HG03457 (cell line): ENCODE results near the gene RAB11FIP3.
"Not testable (repeated sequence)": the region's sequence is repeated elsewhere in the genome, so short reads cannot be mapped to it uniquely, and the experiment has no call there.

ENCODE experiments used
- ATAC-seq: cut with Tn5 transposase; IDR thresholded peaks from one replicate; pipeline ENCODE4 v1.9.1; 2021; ENCODE audit warnings: moderate number of reproducible peaks; ENCODE audit not compliant: unreplicated experiment

Gene RAB11FIP3

DNA sequence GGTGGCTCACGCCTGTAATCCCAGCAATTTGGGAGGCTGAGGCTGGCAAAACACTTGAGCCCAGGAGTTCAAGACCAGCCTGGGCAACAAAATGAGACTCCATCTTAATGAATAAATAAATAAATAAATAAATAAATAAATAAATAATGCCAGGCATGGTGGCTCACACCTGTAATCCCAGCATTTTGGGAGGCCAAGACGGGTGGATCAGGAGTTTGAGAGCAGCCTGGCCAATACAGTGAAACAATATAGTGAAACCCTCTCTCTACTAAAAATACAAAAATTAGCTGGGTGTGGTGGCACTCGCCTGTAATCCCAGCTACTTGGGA, 10.3 kb upstream of the RAB11FIP3 start:
- not testable (repeated sequence) for ATAC-seq

DNA sequence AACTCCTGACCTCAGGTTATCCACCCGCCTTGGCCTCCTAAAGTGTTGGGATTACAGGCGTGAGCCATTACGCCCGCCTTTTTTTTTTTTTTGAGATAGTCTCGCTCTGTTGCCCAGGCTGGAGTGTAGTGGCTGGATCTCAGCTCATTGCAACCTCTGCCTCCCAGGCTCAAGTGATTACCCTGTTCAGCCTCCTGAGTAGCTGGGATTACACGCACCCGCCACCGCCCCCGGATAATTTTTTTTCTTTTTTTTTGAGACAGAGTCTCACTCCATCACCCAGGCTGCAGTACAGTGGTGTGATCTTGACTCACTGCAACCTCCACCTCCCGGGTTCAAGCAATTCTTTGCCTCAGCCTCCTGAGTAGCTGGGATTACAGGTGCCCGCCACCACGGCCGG, 3.3 kb upstream of the RAB11FIP3 start:
- ATAC-seq: not testable (repeated sequence)

DNA sequence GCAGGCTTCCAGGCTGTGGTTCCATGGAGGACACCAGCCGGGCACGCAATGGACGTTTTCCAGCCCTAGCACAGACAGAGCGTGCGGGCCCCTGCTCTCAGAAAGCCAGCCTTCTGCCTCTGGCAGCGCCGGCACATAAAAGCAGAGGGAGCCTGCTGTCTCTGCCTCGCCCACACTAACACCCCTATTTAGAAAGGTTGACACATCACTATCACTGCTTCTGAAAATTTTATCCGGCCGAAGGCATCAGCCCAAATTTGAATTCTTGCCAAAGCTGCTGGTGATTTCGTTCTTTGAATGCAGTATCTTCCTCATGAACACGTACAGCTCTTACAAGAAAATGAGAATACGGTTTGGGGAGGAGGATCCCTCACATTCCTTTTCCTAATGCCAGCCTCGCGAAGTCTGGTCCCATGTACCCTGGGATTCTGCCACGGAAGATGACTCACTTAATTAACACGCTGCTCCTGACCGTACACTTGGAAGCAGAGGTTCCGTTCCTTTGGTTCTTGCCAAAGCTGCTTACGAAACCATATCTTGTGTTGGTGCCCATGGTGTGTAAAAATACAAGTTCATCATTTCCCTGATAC, 1.3 kb upstream of the RAB11FIP3 start:
- no peak for ATAC-seq

DNA sequence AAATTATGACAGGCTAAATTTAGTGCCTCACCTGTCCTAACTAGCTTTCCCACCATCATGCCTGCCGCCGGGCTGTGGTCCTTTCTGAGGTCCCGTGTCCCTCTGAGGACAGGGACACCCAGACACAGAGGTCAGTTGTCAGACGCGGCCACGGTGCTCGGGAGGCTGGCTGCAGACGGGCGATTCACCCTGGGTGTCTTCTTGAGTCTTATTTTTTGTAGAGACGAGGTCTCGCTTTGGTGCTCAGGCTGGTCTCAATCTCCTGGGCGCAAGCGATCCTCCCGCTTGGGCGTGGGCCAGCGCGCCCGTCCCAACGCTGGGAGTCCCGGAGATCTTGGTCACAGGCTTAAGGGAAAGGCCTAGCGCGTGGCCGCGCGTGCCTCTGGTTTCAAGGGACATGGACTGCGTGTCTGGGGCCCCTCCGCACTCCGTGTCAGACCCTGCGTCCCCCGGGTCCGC, 797 bp upstream of the RAB11FIP3 start:
- ATAC-seq: no peak

DNA sequence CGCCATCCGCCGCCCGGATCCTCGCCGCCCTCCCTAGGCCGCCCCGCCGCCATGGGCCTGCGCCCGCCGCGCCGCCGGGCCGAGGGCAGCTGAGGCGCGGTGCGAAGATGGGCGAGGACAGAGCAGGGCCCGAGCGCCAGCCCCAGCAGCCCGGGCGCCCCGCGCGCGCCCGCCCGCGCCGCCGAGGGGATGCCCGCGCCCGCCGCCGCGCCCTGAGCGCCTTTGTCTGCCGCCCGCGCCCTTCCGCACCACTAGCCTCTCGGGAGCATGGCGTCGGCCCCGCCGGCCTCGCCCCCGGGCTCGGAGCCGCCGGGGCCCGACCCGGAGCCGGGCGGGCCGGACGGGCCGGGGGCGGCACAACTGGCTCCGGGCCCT, 278 bp downstream of the RAB11FIP3 start:
- peak; percentile 11 for ATAC-seq

DNA sequence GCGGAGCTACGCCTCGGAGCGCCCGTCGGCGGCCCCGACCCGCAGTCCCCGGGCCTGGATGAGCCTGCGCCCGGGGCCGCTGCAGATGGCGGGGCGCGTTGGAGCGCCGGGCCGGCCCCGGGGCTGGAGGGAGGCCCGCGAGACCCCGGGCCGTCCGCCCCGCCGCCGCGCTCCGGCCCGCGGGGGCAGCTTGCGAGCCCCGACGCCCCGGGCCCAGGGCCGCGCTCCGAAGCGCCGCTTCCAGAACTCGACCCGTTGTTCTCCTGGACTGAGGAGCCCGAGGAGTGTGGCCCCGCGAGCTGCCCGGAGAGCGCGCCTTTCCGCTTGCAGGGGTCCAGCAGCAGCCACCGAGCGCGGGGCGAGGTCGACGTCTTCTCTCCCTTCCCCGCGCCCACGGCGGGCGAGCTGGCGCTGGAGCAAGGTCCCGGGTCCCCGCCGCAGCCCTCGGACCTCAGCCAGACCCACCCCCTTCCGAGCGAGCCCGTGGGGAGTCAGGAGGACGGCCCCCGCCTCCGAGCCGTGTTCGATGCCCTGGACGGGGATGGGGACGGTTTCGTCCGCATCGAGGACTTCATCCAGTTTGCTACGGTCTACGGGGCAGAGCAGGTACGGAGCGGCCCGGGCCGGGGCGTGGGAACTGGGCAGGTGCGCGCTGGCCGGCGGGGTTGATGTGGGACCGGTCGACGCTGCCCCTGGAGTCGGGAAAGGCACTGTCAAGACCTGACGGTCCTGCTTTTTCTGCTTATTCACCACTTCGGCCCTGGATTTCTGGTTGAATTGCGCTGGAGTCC, 861 bp downstream of the RAB11FIP3 start:
- ATAC-seq: no peak

DNA sequence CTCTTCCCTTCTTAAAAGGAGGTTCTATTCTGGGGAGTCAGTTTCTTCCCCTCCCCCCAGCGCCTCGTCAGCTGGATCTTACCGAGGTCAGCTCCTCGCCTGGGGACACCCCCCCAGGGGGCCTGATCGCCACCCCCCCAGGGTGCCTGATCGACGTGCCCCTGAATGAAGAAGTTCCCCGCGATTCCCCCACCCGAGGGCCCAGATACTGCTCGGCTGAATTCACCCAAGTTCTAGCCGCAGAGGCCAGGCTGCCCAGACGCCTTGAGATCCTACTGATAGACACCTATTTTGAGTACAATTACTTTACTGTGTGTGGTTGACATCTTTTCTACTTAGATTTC, 1.4 kb downstream of the RAB11FIP3 start:
- ATAC-seq: no peak

DNA sequence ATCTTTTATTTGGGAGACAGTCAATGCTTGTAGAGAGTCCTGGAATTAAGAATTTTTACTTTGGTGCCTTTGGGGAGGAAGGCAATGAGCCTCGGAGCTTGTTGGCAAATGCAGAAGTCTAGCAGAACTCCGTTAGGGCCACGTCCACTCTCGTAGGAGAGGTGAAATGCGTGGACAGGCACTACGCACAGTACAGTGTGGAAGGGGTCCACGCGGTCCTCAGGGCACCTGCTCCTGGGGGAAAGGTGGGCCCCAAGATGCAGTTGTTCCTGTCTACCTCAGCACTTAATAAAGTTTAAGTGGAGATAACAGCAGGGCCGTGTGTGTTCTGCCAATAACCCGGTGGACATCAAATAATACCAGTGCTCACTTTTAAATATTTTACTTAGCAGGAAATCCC, 1.8 kb downstream of the RAB11FIP3 start:
- no peak for ATAC-seq

DNA sequence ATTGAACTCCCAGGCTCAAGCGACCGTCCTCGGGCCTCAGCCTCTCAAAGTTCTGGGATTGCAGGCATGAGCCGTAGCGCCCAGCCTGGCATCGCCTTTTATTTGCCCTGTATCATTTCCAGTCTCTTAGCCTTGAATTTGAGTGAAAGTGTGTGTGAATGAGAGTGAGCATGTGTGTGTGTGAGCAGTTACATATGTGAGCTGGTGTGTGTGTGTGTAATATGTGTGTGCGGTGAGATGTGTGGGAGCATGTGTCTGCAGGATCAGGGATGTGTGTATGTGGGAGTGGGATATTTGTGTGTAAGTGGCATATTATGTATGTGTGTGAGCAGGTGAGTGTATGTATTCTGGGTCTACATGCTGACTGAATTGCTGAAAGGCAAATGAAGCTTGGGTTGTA, 5.5 kb downstream of the RAB11FIP3 start:
- no peak for ATAC-seq

DNA sequence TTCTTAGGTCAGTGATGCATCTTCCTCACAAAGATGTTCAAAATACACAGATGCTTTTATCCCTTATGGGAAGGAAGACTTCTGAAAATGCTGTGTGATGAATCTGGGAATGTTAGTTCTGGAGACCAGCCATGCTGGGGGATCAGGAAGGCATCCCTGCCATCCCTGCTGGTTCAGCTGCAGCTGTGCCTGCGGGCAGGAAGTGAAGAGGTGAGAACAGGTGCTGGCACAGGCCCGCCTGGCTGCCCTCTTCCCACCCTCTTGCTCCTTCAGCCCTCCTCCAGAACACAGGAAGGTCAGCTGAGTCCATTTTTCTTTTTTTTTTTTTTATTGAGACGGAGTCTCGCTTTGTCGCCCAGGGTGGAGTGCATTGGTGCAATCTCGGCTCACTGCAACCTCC, 15.2 kb downstream of the RAB11FIP3 start:
- ATAC-seq: no peak

DNA sequence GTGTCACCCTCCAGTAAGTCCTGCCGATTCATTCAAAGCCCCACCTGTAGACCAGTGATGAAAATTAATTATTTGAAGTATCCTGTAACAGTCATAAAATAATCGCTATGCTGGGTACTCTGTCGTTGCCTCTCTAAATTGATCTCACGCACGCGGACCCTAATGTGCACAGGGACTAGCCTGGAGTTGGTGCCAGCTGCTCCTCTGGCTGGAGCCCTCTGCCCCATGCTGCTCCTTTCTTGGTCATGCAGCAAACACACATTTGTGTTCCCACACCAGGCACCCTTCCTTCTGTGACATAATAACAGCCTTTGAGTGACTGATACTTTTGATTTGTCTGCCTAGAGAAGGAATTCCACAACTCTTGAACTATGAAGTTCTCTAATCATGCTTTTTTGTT, 16.0 kb downstream of the RAB11FIP3 start:
- ATAC-seq: no peak

DNA sequence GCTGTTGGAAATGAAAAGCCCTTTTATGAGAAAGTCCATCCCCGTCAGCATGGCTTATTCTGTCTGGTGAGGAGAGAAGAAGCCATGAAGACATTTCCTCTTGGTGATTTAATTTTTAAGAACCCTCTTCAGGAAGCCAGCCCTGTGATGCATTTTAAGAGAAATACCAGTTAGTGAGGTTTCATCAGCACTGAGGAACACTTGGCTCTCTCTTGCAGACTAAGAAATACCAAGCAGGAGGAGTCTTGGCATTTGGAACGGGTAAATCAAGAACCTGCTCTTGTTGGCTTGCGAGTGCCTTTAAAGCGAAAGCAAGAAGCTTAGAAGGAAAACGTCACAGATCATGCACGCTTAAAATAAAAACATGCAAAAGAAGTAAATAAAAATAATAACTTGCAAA, 17.5 kb downstream of the RAB11FIP3 start:
- no peak for ATAC-seq

DNA sequence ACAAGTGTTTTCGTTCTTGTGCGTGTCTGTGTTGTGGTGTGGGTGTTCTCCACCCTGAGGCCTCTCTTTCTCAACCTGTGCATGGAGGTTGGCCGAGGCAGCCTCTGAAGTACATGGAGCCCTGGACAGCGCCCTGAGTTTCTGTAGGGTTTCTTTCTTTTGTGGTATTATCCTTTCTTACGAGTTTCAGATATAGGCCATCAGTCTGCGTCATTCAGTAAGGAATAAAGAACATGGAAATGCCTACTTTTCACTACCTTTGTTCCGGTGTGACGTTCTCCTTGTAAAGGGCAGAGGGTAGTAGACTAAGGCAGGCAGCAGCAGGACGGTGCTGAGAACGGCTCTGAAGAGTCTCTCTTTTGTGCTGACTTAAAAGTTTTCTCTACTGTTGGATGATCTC, 18.6 kb downstream of the RAB11FIP3 start:
- no peak for ATAC-seq

DNA sequence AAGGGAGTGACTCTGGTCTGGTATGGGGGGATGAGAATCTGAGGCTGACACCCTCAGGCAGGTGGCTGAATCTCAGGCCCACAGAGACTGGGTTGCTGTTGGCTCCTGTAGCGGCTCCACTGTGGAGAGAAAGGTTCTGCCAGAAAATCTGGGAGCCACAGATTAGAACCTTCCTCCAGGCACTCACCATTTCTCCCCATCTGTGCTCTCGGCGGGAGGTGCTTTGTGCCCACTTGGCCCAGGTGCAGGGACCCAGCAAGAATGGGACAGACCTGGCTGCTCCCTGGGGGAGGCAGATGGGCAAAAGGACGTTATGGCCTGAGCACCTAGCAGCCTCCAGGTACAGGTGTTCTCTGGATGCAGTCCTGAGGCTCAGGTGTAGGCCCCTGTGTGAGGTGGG, 20.1 kb downstream of the RAB11FIP3 start:
- ATAC-seq: no peak

DNA sequence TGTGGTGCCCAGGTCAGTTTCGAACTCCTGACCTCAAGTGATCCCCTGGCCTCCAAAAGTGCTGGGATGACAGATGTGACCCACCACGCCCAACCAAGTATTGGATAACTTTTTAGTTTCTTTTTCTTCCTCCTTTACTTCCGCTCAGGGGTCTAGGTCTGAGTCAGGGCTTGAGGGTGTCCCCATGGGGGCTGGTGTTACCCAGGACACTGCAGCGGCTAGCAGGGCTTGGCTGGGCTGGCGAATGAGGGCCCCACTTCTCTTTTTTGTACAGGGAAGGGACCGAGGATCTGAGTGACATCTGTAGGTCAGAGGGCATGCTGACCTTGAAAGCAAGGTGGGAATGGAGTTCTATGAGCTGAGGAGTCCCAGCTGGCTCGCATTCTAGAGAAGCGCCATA, 24.9 kb downstream of the RAB11FIP3 start:
- ATAC-seq: no peak

DNA sequence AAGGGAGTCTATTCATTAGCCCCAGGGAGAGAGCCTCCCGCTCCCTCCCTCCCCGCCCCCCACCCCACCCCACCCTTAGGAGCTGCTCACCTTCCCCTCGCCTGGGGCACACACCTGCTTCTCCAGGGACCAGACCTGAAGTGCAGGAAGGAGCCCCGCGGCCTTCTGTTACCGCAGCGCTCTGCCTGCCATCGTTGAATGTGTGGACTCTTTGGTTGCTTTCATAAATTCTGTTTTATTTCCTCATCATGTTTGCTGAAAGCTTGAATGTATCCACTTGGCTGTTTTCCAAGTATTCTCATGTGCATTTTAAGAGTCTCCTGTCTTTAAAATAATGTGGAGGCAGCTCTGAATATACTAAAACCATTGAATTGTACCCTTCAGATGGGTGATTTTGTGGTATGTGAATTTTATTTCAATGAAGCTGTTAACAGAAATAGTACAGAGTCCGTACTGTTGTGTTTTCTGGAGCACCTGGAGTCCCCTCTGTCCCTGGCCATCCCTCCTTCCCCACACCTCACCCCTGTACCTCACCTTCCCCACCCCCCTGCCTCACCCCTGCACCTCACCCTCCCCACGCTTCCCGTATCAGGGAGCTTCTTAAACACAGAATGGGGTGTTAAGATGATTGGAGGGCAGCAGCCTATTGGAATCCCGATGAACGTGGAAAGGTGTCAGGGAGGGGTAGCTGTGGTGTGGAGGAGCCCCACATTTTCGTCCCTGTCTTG, 25.5 kb downstream of the RAB11FIP3 start:
- no peak for ATAC-seq

DNA sequence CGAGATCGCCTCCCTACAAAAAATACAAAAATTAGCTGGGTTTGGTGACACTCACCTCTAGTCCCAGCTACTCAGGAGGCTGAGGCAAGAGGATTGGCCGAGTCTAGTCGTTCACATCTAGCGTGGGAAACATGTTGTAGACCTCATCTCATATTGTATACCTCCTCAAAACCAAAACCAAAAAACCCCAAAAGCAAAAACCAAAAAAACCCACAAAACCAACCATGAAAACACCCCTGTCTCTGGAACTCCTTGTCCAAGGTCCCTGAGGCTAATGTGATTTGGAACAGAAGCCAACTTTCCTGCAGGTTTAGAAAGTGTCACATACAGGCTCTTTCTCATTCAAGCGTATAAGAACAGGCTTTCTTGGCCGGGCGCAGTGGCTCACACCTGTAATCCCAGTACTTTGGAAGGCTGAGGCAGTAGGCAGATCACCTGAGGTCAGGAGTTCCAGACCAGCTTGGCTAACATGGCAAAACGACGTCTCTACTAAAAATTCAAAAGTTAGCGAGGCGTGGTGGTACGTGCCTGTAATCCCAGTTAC, 29.0 kb downstream of the RAB11FIP3 start:
- no peak for ATAC-seq

DNA sequence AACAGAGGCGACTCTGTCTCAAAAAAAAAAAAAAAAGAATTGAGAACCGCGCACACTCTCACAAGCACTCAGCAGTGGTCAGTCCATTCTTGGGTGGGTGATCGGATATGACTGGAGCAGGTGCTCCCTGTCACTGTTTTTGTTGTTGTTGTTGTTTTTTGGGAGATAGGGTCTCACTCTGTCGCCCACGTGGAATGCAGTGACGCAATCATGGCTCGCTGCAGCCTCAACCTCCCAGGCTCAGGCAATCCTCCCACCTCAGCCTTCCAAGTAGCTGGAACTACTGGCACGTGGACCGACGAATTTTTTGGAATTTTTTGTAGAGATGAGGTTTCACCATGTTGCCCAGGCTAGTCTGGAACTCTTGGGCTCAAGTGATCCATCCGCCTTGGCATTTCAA, 30.0 kb downstream of the RAB11FIP3 start:
- no peak for ATAC-seq

DNA sequence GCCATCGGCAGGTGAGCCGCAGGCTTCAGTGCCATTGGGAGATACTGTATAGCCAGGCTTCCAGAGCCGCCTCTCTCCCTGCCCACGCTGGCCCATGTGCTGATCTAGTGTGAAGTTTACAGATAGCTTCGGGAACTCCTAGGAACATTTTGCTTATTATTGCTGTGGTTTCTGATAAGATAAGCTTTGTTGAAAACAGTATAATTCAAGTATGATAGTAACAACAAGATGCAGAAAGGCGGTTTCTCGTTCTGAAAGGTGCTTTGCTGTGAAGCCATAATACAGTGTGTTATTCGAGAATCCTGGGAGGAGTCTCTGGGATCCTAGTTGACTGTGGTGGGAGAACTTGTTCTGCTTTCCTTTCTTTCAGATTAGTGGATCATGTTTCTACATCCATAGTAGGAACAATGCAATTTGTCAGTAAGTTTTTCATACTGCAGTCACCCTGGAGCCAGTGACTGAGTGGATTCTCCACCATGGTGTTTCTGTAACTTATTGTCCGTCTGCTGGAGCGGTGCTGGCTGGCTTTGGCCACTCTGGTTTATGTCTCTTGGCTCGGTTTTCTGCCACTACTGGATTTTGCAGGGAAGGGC, 31.5 kb downstream of the RAB11FIP3 start:
- no peak for ATAC-seq

DNA sequence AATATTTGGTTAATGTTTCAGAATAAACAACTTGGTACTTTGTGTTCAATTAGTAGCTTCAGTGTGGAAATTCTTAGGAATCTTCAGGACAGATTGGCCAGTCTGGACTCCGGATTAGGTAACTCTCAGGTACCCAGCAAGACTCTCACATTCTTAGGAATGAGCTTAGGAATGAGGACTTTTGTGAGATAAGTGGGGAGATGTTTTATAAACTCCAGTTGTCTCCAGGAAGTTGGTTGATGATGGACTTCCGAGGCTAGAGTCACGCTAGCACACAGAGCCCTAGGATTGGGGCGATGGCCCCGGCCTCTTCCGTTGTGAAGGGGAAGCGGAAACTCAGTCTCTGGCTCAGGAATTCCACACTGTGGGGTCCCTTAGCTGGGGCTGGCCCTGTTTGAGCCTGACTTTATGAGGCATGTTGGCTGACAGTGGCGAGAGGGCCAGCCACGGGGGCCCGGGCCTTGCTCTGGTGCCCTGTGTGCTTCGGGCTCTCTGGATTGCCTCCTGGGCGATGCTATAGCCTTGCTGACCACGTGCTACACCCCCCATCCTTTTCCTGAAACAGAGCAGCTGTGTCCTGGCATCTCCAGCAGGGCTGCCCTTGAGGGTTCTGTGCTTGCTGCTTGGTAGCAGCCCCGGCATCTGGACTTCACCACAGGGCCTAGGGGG, 32.4 kb downstream of the RAB11FIP3 start:
- ATAC-seq: no peak

DNA sequence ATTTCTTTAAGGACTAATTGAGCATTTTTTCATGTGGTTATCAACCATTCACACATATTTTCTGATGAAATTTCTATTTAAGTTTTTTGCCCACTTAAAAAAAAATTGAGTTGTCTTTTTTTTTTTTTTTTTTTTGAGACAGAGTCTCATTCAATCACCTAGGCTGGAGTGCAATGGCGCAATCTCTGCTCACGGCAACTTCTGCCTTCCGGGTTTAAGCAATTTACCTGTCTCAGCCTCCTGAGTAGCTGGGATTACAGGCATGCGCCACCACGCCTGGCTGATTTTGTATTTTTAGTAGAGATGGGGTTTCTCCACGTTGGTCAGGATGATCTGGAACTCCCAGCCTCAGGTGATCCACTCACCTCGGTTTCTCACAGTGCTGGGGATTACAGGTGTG, 34.3 kb downstream of the RAB11FIP3 start:
- no peak for ATAC-seq
